ENCODE measurements around the gene UBE3C. TPM values are rescaled to one million over a fixed set of nuclear protein-coding genes. Genes with fewer than 3 reads are reported as not detected.
"Not testable (repeated sequence)": the region's sequence is repeated elsewhere in the genome, so short reads cannot be mapped to it uniquely, and the experiment has no call there.

The UBE3C gene
- total RNA-seq, 1 experiment from 2014 or later, result 87.6 TPM

- ATAC-seq (no peak), DNase-seq (ENCODE audit: low read depth, low spot score) (no peak)
- in situ Hi-C loops (cut with HindIII; ENCODE audit: low pct_unique_long_range_greater_than_20kb, low sequenced_read_pairs), result no loop called here
- no peaks in the 10 kb centered on the region for H3K4me1 ChIP-seq (ENCODE audit: control insufficient read depth, insufficient read depth, low read length)
- POLR2A ChIA-PET, result no interaction called here
- no TSS peak for BruUV-seq (replicated peaks)
- no peak overlapping the region for H3K4me3 ChIP-seq (ENCODE audit: low read depth in 2 of 2, low read length in 2 of 2)
- H3K27ac ChIP-seq (ENCODE audit: low read length), result no peak overlapping the region
- CTCF ChIA-PET, result interaction anchor here (0.5 kb wide), 1 partner anchor 42 kb away, joined by 6 read pairs; no protein-coding TSS in a partner anchor
- intact Hi-C loops (cut with micrococcal nuclease; ENCODE audit: unreplicated experiment), result no loop called here
- TF ChIP-seq TCF7L2 (IDR thresholded peaks at IDR 0.05; ENCODE audit: low read depth, low read length), result no peak
- TF ChIP-seq POLR2AphosphoS5 (IDR thresholded peaks at IDR 0.05; ENCODE audit: low read depth, low read length), result no peak
- TF ChIP-seq CTCF (IDR thresholded peaks at IDR 0.05), result no peak
- TF ChIP-seq SIN3A (IDR thresholded peaks at IDR 0.05; ENCODE audit: borderline replicate concordance, insufficient read depth, low read depth, low read length), result no peak
- TF ChIP-seq REST (IDR thresholded peaks at IDR 0.05; ENCODE audit: insufficient read depth in 1 of 2, low read depth in 2 of 2, low read length in 1 of 2), result no peak
- no peaks in the 10 kb centered on the region for H3K27me3 ChIP-seq (ENCODE audit: control insufficient read depth, insufficient read depth, low read length)
- no peaks in the 10 kb centered on the region for H3K9me3 ChIP-seq (ENCODE audit: control insufficient read depth, insufficient read depth, low read depth, low read length)
- H3K36me3 ChIP-seq (ENCODE audit: control insufficient read depth, insufficient read depth, low read length), result peaks cover 8% of the 10 kb centered on the region; the same call in 1 of the 2 replicates
Observed at GRCh38 chr7:157248659-157249058, 109.9 kb downstream of the UBE3C start.

GRCh38 chr7:157250605-157251228 lies 112.0 kb downstream of the UBE3C start:
- CTCF ChIA-PET, result no interaction called here
- BruUV-seq (replicated peaks), result no TSS peak
- Histone ChIP-seq H3K4me1 (ENCODE audit: control insufficient read depth, insufficient read depth, low read length) (no peaks in the 10 kb centered on the region), H3K4me3 (ENCODE audit: low read depth in 2 of 2, low read length in 2 of 2) (no peak overlapping the region), H3K27me3 (ENCODE audit: control insufficient read depth, insufficient read depth, low read length) (no peaks in the 10 kb centered on the region), H3K36me3 (ENCODE audit: control insufficient read depth, insufficient read depth, low read length) (peaks cover 13% of the 10 kb centered on the region), H3K9me3 (ENCODE audit: control insufficient read depth, insufficient read depth, low read depth, low read length) (no peaks in the 10 kb centered on the region), H3K27ac (ENCODE audit: low read length) (no peak overlapping the region)
- ATAC-seq (peak; percentile 80), DNase-seq (ENCODE audit: low read depth, low spot score) (peak; percentile 60)
- TF ChIP-seq TCF7L2 (IDR thresholded peaks at IDR 0.05; ENCODE audit: low read depth, low read length) (no peak), POLR2AphosphoS5 (IDR thresholded peaks at IDR 0.05; ENCODE audit: low read depth, low read length) (no peak), SIN3A (IDR thresholded peaks at IDR 0.05; ENCODE audit: borderline replicate concordance, insufficient read depth, low read depth, low read length) (no peak), CTCF (IDR thresholded peaks at IDR 0.05) (peak; percentile 93)
- POLR2A ChIA-PET, result no interaction called here
- intact Hi-C loops (cut with micrococcal nuclease; ENCODE audit: unreplicated experiment) (no loop called here), in situ Hi-C loops (cut with HindIII; ENCODE audit: low pct_unique_long_range_greater_than_20kb, low sequenced_read_pairs) (no loop called here)

GRCh38 chr7:157251817-157252216 lies 113.1 kb downstream of the UBE3C start:
- in situ Hi-C loops (cut with HindIII; ENCODE audit: low pct_unique_long_range_greater_than_20kb, low sequenced_read_pairs); CTCF ChIA-PET; H3K27me3 ChIP-seq (ENCODE audit: control insufficient read depth, insufficient read depth, low read length): not testable (repeated sequence)

More at GRCh38 chr7:157251817-157252216, 113.1 kb downstream of the UBE3C start:
- H3K27ac ChIP-seq (ENCODE audit: low read length); ATAC-seq; H3K9me3 ChIP-seq (ENCODE audit: control insufficient read depth, insufficient read depth, low read depth, low read length); H3K4me3 ChIP-seq (ENCODE audit: low read depth in 2 of 2, low read length in 2 of 2); intact Hi-C loops (cut with micrococcal nuclease; ENCODE audit: unreplicated experiment); BruUV-seq (replicated peaks); DNase-seq (ENCODE audit: low read depth, low spot score); H3K4me1 ChIP-seq (ENCODE audit: control insufficient read depth, insufficient read depth, low read length); POLR2A ChIA-PET: not testable (repeated sequence)
- H3K36me3 ChIP-seq (ENCODE audit: control insufficient read depth, insufficient read depth, low read length), result peaks cover 15% of the 10 kb centered on the region

Data from Panc1 (cell line).